Measurements from ENCODE around the gene EFHD2. TPM values are rescaled to one million over a fixed set of nuclear protein-coding genes. Genes with fewer than 3 reads are reported as not detected.

EFHD2 gene
- total RNA-seq, 1 donor from 2014 or later: 19.5 TPM

- Mint-ChIP-seq H3K27me3 (no peaks in the 10 kb centered on the region), H3K4me3 (no peak overlapping the region), H3K4me1 (ENCODE audit: unreplicated experiment) (peaks cover 15% of the 10 kb centered on the region), H3K27ac (no peak overlapping the region), H3K9me3 (no peaks in the 10 kb centered on the region), H3K36me3 (no peaks in the 10 kb centered on the region)
- TF ChIP-seq CTCF (conservative IDR thresholded peaks at IDR 0.05): no peak
- DNase-seq (ENCODE audit: extremely low spot score, unreplicated experiment): no peak
Measured at GRCh38 chr1:15428815-15429435, 19.2 kb downstream of the EFHD2 start.

GRCh38 chr1:15429701-15430149, 20.0 kb downstream of the EFHD2 start:
- H3K36me3 Mint-ChIP-seq: no peaks in the 10 kb centered on the region
- H3K9me3 Mint-ChIP-seq: no peaks in the 10 kb centered on the region
- no peak for DNase-seq (ENCODE audit: extremely low spot score, unreplicated experiment)
- no peak overlapping the region for H3K4me3 Mint-ChIP-seq
- TF ChIP-seq CTCF (conservative IDR thresholded peaks at IDR 0.05): no peak
- peaks cover 12% of the 10 kb centered on the region for H3K4me1 Mint-ChIP-seq (ENCODE audit: unreplicated experiment)
- no peak overlapping the region for H3K27ac Mint-ChIP-seq
- H3K27me3 Mint-ChIP-seq: no peaks in the 10 kb centered on the region

GRCh38 chr1:15430787-15431570, 21.3 kb downstream of the EFHD2 start:
- peak; percentile 93 for TF ChIP-seq CTCF (conservative IDR thresholded peaks at IDR 0.05)
- no peaks in the 10 kb centered on the region for H3K9me3 Mint-ChIP-seq
- H3K27ac Mint-ChIP-seq: no peak overlapping the region
- H3K4me3 Mint-ChIP-seq: no peak overlapping the region
- peak; percentile 86 for DNase-seq (ENCODE audit: extremely low spot score, unreplicated experiment)
- no peaks in the 10 kb centered on the region for H3K36me3 Mint-ChIP-seq
- no peaks in the 10 kb centered on the region for H3K27me3 Mint-ChIP-seq
- H3K4me1 Mint-ChIP-seq (ENCODE audit: unreplicated experiment): peaks cover 9% of the 10 kb centered on the region

GRCh38 chr1:15431571-15431948, 21.9 kb downstream of the EFHD2 start:
- no peak overlapping the region for H3K4me3 Mint-ChIP-seq
- H3K27ac Mint-ChIP-seq: no peak overlapping the region

GRCh38 chr1:15432324-15432723, 22.6 kb downstream of the EFHD2 start:
- Mint-ChIP-seq H3K9me3 (no peaks in the 10 kb centered on the region), H3K4me1 (ENCODE audit: unreplicated experiment) (peaks cover 3% of the 10 kb centered on the region), H3K36me3 (no peaks in the 10 kb centered on the region), H3K4me3 (no peak overlapping the region), H3K27ac (no peak overlapping the region), H3K27me3 (no peaks in the 10 kb centered on the region)
- TF ChIP-seq CTCF (conservative IDR thresholded peaks at IDR 0.05): no peak
- no peak for DNase-seq (ENCODE audit: extremely low spot score, unreplicated experiment)

More at GRCh38 chr1:15431571-15431948, 21.9 kb downstream of the EFHD2 start:
- no peaks in the 10 kb centered on the region for H3K9me3 Mint-ChIP-seq
- no peaks in the 10 kb centered on the region for H3K27me3 Mint-ChIP-seq
- no peaks in the 10 kb centered on the region for H3K36me3 Mint-ChIP-seq
- H3K4me1 Mint-ChIP-seq (ENCODE audit: unreplicated experiment): peaks cover 5% of the 10 kb centered on the region
- TF ChIP-seq CTCF (conservative IDR thresholded peaks at IDR 0.05): no peak
- no peak for DNase-seq (ENCODE audit: extremely low spot score, unreplicated experiment)

Measured in type B pancreatic cell (in vitro differentiated cells).